PC-9 (cell line): ENCODE measurements around the gene NR4A2.

ENCODE experiments used
- CTCF ChIP-seq: fragments of 200-600 bp; sonication (generic); conservative IDR thresholded peaks from 2 replicates; pipeline ENCODE4 v1.6.1; 2017; ENCODE audit warnings: mixed run types, antibody characterized with exemption, mild to moderate bottlenecking, moderate library complexity
- EZH2 ChIP-seq: fragments of 200-600 bp; sonication (generic); IDR thresholded peaks from 2 replicates; pipeline ENCODE4 v1.8.0; 2017; ENCODE audit warnings: antibody characterized with exemption, low read depth

DNA sequence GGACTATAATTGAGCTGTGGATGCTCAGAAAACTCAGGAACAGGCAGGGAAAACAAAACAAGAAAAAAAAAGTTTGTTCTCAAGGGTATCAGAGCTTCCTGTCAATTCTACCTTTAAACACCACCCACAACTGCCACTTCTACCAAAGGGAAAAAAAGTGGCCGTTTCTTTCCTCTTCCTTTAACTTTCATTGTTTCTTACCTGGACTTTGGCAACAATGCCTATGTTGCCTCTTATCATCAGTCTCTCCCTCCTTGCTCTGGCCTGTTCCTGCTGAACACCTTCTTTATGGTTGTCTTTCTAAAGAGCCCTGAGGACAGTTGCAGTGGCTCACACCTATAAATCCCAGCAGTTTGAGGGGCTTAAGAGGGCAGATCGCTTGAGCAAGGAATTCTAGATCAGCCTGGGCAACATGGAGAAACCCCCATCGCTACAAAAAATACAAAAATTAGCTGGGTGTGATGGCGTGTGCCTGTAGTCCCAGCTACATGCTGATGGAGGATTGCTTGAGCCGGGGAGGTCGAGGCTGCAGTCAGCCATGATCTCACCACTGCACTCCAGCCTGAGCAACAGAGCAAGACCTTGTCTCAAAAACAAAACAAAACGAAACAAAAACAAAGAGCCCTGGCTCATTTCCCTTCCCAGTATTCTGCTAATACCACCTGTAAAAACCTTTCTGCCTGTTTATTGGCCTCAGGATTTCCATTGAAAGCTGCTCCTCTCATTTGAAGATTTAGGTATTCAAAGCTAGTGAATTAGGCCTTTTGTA, 18.0 kb upstream of the NR4A2 start:
- TF ChIP-seq CTCF (no peak), EZH2 (no peak)
